ENCODE data around the gene CACNA1E. TPM values are rescaled to one million over a fixed set of nuclear protein-coding genes. Genes with fewer than 3 reads are reported as not detected.

CACNA1E gene
- polyA plus RNA-seq, 2 donors = 0.01 TPM; not detected in 1

DNA sequence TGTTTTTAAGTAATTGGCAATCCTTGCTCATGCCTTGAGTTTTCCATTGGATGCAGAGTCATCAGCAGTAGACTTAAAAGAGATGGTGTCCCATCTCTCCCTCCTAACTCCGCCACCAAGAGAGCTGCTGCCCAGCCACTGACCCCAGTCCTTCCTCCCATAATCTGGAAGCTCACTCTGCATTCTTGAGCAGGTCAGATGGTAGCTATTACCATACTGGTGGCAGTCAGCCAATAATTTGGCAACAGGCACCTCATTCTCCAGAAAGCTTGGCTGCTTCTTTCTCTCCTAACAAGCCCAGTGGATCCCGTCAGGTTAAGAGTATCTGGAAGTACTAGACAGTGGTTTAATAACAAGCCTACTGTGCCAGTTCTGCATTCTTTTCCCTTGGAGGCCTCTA is 306.1 kb downstream of the CACNA1E start:
- no peak overlapping the region for H3K27ac ChIP-seq (ENCODE audit: low read depth in 2 of 2, low read length in 1 of 2)

DNA sequence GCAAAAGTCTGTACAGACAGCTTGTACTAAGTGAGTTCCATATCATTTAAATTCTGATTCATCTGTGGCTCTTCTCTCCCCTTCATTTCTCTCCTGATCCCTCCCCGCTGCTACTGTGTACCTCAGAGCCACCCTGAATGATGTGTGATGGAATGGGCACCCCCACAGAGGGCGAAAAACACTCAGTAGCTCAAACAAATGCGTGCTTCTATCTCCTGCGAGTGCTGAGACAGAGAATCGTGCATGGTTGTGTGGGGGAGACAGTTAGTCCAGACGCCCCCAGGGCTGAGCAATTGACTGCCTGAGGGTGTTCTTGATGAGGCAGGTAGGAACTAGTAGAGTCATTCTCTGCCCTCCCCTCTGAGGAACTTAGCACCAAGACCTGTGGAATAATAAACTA is 308.4 kb downstream of the CACNA1E start:
- H3K36me3 ChIP-seq (ENCODE audit: control insufficient read depth in 2 of 2, insufficient read depth in 2 of 2, low read length in 1 of 2) = no peaks in the 10 kb centered on the region
- H3K9me3 ChIP-seq (ENCODE audit: control insufficient read depth in 2 of 2, insufficient read depth in 1 of 2, low read depth in 1 of 2, low read length in 1 of 2) = peaks cover 0 to 3% of the 10 kb centered on the region in 2 donors
- H3K4me1 ChIP-seq (ENCODE audit: control insufficient read depth in 2 of 2, insufficient read depth in 2 of 2, low read length in 1 of 2) = no peaks in the 10 kb centered on the region
- H3K27ac ChIP-seq (ENCODE audit: low read depth in 2 of 2, low read length in 1 of 2) = no peak overlapping the region
- no peak overlapping the region for H3K4me3 ChIP-seq (ENCODE audit: low read depth in 1 of 2, low read length in 2 of 2)
- 69 to 75% methylated on average over 6 of the region's 6 CpGs for WGBS, 2 donors
- no peaks in the 10 kb centered on the region for H3K27me3 ChIP-seq (ENCODE audit: control insufficient read depth in 1 of 2, insufficient read depth in 2 of 2, low read length in 2 of 2)

More for the DNA sequence above, 306.1 kb downstream of the CACNA1E start:
- 71 to 76% methylated on average over 2 of the region's 2 CpGs for WGBS, 2 donors
- peaks cover 0 to 5% of the 10 kb centered on the region in 2 donors for H3K4me1 ChIP-seq (ENCODE audit: control insufficient read depth in 2 of 2, insufficient read depth in 2 of 2, low read length in 1 of 2)
- no peaks in the 10 kb centered on the region for H3K27me3 ChIP-seq (ENCODE audit: control insufficient read depth in 1 of 2, insufficient read depth in 2 of 2, low read length in 2 of 2)
- no peaks in the 10 kb centered on the region for H3K9me3 ChIP-seq (ENCODE audit: control insufficient read depth in 2 of 2, insufficient read depth in 1 of 2, low read depth in 1 of 2, low read length in 1 of 2)
- no peaks in the 10 kb centered on the region for H3K36me3 ChIP-seq (ENCODE audit: control insufficient read depth in 2 of 2, insufficient read depth in 2 of 2, low read length in 1 of 2)
- no peak overlapping the region for H3K4me3 ChIP-seq (ENCODE audit: low read depth in 1 of 2, low read length in 2 of 2)

DNA sequence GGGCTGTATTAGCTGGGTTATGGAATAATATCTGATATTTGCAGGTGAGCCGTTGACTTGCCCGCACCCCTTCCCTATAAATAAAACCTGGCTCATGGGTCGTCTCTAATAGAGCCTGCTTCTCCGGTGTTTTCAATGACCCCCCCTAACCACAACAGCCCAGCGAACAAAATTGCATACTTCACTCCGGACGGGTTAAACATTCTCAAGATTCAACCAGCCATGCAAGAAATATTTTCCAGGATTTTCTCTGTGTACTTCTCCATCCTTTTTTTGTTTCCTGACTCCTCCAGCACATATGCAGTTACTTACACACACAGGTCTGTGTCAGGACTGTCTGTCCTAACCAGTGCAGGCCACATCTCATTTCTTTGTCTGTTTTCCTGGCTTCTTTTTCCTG is 310.5 kb downstream of the CACNA1E start:
- H3K4me3 ChIP-seq (ENCODE audit: low read depth in 1 of 2, low read length in 2 of 2) = no peak overlapping the region
- WGBS, 2 donors = 74 to 91% methylated on average over 7 of the region's 7 CpGs
- H3K36me3 ChIP-seq (ENCODE audit: control insufficient read depth in 2 of 2, insufficient read depth in 2 of 2, low read length in 1 of 2) = no peaks in the 10 kb centered on the region
- H3K9me3 ChIP-seq (ENCODE audit: control insufficient read depth in 2 of 2, insufficient read depth in 1 of 2, low read depth in 1 of 2, low read length in 1 of 2) = peaks cover 0 to 4% of the 10 kb centered on the region in 2 donors
- no peak overlapping the region for H3K27ac ChIP-seq (ENCODE audit: low read depth in 2 of 2, low read length in 1 of 2)
- no peaks in the 10 kb centered on the region for H3K4me1 ChIP-seq (ENCODE audit: control insufficient read depth in 2 of 2, insufficient read depth in 2 of 2, low read length in 1 of 2)
- no peaks in the 10 kb centered on the region for H3K27me3 ChIP-seq (ENCODE audit: control insufficient read depth in 1 of 2, insufficient read depth in 2 of 2, low read length in 2 of 2)

DNA sequence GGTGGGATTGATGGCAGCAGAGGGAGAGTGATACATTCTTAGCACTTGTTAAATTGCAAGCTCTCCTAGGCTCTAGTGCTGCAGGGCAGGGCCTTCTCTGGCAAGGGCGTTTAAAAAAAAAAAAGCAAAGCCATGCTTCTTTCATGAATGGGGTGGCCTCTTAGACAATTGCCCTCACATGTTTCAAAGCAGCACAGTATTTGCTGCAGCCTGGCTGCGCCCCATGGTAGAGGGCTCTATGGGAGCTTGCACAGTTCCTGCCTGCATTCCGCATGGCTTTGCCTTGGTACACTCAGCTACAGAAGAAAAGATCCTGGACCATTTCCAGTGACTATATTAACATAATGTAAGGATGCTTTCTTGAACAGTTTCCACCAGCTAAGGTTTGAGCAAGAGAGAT is 311.0 kb downstream of the CACNA1E start:
- no peaks in the 10 kb centered on the region for H3K4me1 ChIP-seq (ENCODE audit: control insufficient read depth in 2 of 2, insufficient read depth in 2 of 2, low read length in 1 of 2)
- H3K27ac ChIP-seq (ENCODE audit: low read depth in 2 of 2, low read length in 1 of 2) = no peak overlapping the region
- H3K27me3 ChIP-seq (ENCODE audit: control insufficient read depth in 1 of 2, insufficient read depth in 2 of 2, low read length in 2 of 2) = no peaks in the 10 kb centered on the region
- no peak overlapping the region for H3K4me3 ChIP-seq (ENCODE audit: low read depth in 1 of 2, low read length in 2 of 2)
- peaks cover 0 to 4% of the 10 kb centered on the region in 2 donors for H3K9me3 ChIP-seq (ENCODE audit: control insufficient read depth in 2 of 2, insufficient read depth in 1 of 2, low read depth in 1 of 2, low read length in 1 of 2)
- WGBS, 2 donors = 58 to 71% methylated on average over 3 of the region's 3 CpGs
- no peaks in the 10 kb centered on the region for H3K36me3 ChIP-seq (ENCODE audit: control insufficient read depth in 2 of 2, insufficient read depth in 2 of 2, low read length in 1 of 2)

- 91% methylated on average over 32 of the region's 32 CpGs for WGBS, 2 donors
- no peaks in the 10 kb centered on the region for H3K4me1 ChIP-seq (ENCODE audit: control insufficient read depth in 2 of 2, insufficient read depth in 2 of 2, low read length in 1 of 2)
- peaks cover 0 to 4% of the 10 kb centered on the region in 2 donors for H3K9me3 ChIP-seq (ENCODE audit: control insufficient read depth in 2 of 2, insufficient read depth in 1 of 2, low read depth in 1 of 2, low read length in 1 of 2)
- no peaks in the 10 kb centered on the region for H3K36me3 ChIP-seq (ENCODE audit: control insufficient read depth in 2 of 2, insufficient read depth in 2 of 2, low read length in 1 of 2)
- no peak overlapping the region for H3K4me3 ChIP-seq (ENCODE audit: low read depth in 1 of 2, low read length in 2 of 2)
- H3K27me3 ChIP-seq (ENCODE audit: control insufficient read depth in 1 of 2, insufficient read depth in 2 of 2, low read length in 2 of 2) = no peaks in the 10 kb centered on the region
- no peak overlapping the region for H3K27ac ChIP-seq (ENCODE audit: low read depth in 2 of 2, low read length in 1 of 2)
These were observed 315.0 kb downstream of the CACNA1E start for GRCh38 chr1:181798191-181798926.

GRCh38 chr1:181801617-181802016 is 318.3 kb downstream of the CACNA1E start:
- no peaks in the 10 kb centered on the region for H3K27me3 ChIP-seq (ENCODE audit: control insufficient read depth in 1 of 2, insufficient read depth in 2 of 2, low read length in 2 of 2)
- peaks cover 0 to 2% of the 10 kb centered on the region in 2 donors for H3K9me3 ChIP-seq (ENCODE audit: control insufficient read depth in 2 of 2, insufficient read depth in 1 of 2, low read depth in 1 of 2, low read length in 1 of 2)
- H3K36me3 ChIP-seq (ENCODE audit: control insufficient read depth in 2 of 2, insufficient read depth in 2 of 2, low read length in 1 of 2) = no peaks in the 10 kb centered on the region
- 35 to 60% methylated on average over 1 of the region's 1 CpG for WGBS, 2 donors
- H3K27ac ChIP-seq (ENCODE audit: low read depth in 2 of 2, low read length in 1 of 2) = no peak overlapping the region
- no peak overlapping the region for H3K4me3 ChIP-seq (ENCODE audit: low read depth in 1 of 2, low read length in 2 of 2)
- no peaks in the 10 kb centered on the region for H3K4me1 ChIP-seq (ENCODE audit: control insufficient read depth in 2 of 2, insufficient read depth in 2 of 2, low read length in 1 of 2)

DNA sequence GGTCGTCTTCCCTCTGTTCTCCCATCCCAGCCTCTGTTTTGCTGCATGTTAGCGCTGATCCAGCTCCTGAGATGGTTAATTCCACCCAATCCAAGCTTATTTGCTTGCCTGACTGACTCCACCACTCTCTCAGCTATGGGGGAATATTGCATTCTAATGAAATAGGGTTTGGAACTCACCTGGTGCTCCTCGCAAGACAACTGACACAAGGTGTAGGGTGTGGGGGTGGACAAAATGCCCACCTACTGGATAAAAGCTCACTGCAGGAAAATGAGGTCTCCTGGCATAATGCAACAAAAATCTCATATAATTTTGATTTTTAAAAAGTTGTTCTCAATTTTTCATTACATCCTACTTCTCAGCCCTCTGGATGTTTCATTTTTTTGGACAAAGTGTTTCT is 319.1 kb downstream of the CACNA1E start:
- H3K36me3 ChIP-seq (ENCODE audit: control insufficient read depth in 2 of 2, insufficient read depth in 2 of 2, low read length in 1 of 2) = no peaks in the 10 kb centered on the region
- no peak overlapping the region for H3K4me3 ChIP-seq (ENCODE audit: low read depth in 1 of 2, low read length in 2 of 2)
- 83 to 88% methylated on average over 3 of the region's 3 CpGs for WGBS, 2 donors

GRCh38 chr1:181803421-181803820 is 320.1 kb downstream of the CACNA1E start:
- Histone ChIP-seq H3K4me3 (ENCODE audit: low read depth in 1 of 2, low read length in 2 of 2) (no peak overlapping the region), H3K4me1 (ENCODE audit: control insufficient read depth in 2 of 2, insufficient read depth in 2 of 2, low read length in 1 of 2) (no peaks in the 10 kb centered on the region)
- 61 to 66% methylated on average over 3 of the region's 3 CpGs for WGBS, 2 donors

More for the DNA sequence above, 319.1 kb downstream of the CACNA1E start:
- Histone ChIP-seq H3K27ac (ENCODE audit: low read depth in 2 of 2, low read length in 1 of 2) (no peak overlapping the region), H3K9me3 (ENCODE audit: control insufficient read depth in 2 of 2, insufficient read depth in 1 of 2, low read depth in 1 of 2, low read length in 1 of 2) (no peaks in the 10 kb centered on the region), H3K4me1 (ENCODE audit: control insufficient read depth in 2 of 2, insufficient read depth in 2 of 2, low read length in 1 of 2) (no peaks in the 10 kb centered on the region), H3K27me3 (ENCODE audit: control insufficient read depth in 1 of 2, insufficient read depth in 2 of 2, low read length in 2 of 2) (no peaks in the 10 kb centered on the region)

GRCh38 chr1:181804989-181805388 is 321.7 kb downstream of the CACNA1E start:
- Histone ChIP-seq H3K27ac (ENCODE audit: low read depth in 2 of 2, low read length in 1 of 2) (no peak overlapping the region), H3K4me3 (ENCODE audit: low read depth in 1 of 2, low read length in 2 of 2) (no peak overlapping the region), H3K9me3 (ENCODE audit: control insufficient read depth in 2 of 2, insufficient read depth in 1 of 2, low read depth in 1 of 2, low read length in 1 of 2) (no peaks in the 10 kb centered on the region), H3K4me1 (ENCODE audit: control insufficient read depth in 2 of 2, insufficient read depth in 2 of 2, low read length in 1 of 2) (no peaks in the 10 kb centered on the region), H3K36me3 (ENCODE audit: control insufficient read depth in 2 of 2, insufficient read depth in 2 of 2, low read length in 1 of 2) (no peaks in the 10 kb centered on the region), H3K27me3 (ENCODE audit: control insufficient read depth in 1 of 2, insufficient read depth in 2 of 2, low read length in 2 of 2) (no peaks in the 10 kb centered on the region)
- 54 to 66% methylated on average over 2 of the region's 2 CpGs for WGBS, 2 donors

More at GRCh38 chr1:181803421-181803820, 320.1 kb downstream of the CACNA1E start:
- Histone ChIP-seq H3K27ac (ENCODE audit: low read depth in 2 of 2, low read length in 1 of 2) (no peak overlapping the region), H3K36me3 (ENCODE audit: control insufficient read depth in 2 of 2, insufficient read depth in 2 of 2, low read length in 1 of 2) (no peaks in the 10 kb centered on the region), H3K27me3 (ENCODE audit: control insufficient read depth in 1 of 2, insufficient read depth in 2 of 2, low read length in 2 of 2) (no peaks in the 10 kb centered on the region), H3K9me3 (ENCODE audit: control insufficient read depth in 2 of 2, insufficient read depth in 1 of 2, low read depth in 1 of 2, low read length in 1 of 2) (no peaks in the 10 kb centered on the region)

- 53 to 56% methylated on average over 2 of the region's 2 CpGs for WGBS, 2 donors
- Histone ChIP-seq H3K27ac (ENCODE audit: low read depth in 2 of 2, low read length in 1 of 2) (no peak overlapping the region), H3K4me3 (ENCODE audit: low read depth in 1 of 2, low read length in 2 of 2) (no peak overlapping the region), H3K27me3 (ENCODE audit: control insufficient read depth in 1 of 2, insufficient read depth in 2 of 2, low read length in 2 of 2) (no peaks in the 10 kb centered on the region), H3K4me1 (ENCODE audit: control insufficient read depth in 2 of 2, insufficient read depth in 2 of 2, low read length in 1 of 2) (no peaks in the 10 kb centered on the region), H3K36me3 (ENCODE audit: control insufficient read depth in 2 of 2, insufficient read depth in 2 of 2, low read length in 1 of 2) (no peaks in the 10 kb centered on the region), H3K9me3 (ENCODE audit: control insufficient read depth in 2 of 2, insufficient read depth in 1 of 2, low read depth in 1 of 2, low read length in 1 of 2) (no peaks in the 10 kb centered on the region)
These were observed 323.4 kb downstream of the CACNA1E start for GRCh38 chr1:181806746-181807145.

Data from esophagus (tissue), 2 donors.